ENCODE measurements around the gene SHC2.

SHC2 gene

GRCh38 chr19:480016-480855 lies 19.4 kb upstream of the SHC2 start:
- peak; percentile 82 for DNase-seq (ENCODE audit: extremely low spot score)
- ChIA-PET CTCF (no interaction called here), POLR2A (interaction anchor here (0.7 to 1.0 kb wide), 3 partner anchors 8 to 52 kb away, joined by 3 to 6 read pairs (median 5); partner anchors contain the start of gene CDC34)

GRCh38 chr19:478976-479375 lies 18.1 kb upstream of the SHC2 start:
- ChIA-PET POLR2A (interaction anchor here (1.1 kb wide), 1 partner anchor 19 kb away, joined by 4 read pairs; no protein-coding TSS in a partner anchor), CTCF (no interaction called here)
- TF ChIP-seq SUZ12 (IDR thresholded peaks at IDR 0.05) (no peak), ELF4 (IDR thresholded peaks at IDR 0.05) (no peak)
- DNase-seq (ENCODE audit: extremely low spot score) = no peak

More at GRCh38 chr19:480016-480855, 19.4 kb upstream of the SHC2 start:
- TF ChIP-seq PKNOX1 (IDR thresholded peaks at IDR 0.05) (peak; percentile 86), LEF1 (IDR thresholded peaks at IDR 0.05; ENCODE audit: borderline replicate concordance) (no peak), NFRKB (IDR thresholded peaks at IDR 0.05) (no peak), CTBP1 (IDR thresholded peaks at IDR 0.05; ENCODE audit: borderline replicate concordance) (peak; percentile 87), TARDBP (IDR thresholded peaks at IDR 0.05) (peak; percentile 63; the same call in 1 of the 2 replicates), SUZ12 (IDR thresholded peaks at IDR 0.05) (no peak), FOXA1 (IDR thresholded peaks at IDR 0.05) (no peak)

- TF ChIP-seq SP1 (IDR thresholded peaks at IDR 0.05) (no peak), ARNT (IDR thresholded peaks at IDR 0.05) (no peak), TARDBP (IDR thresholded peaks at IDR 0.05) (no peak), NFRKB (IDR thresholded peaks at IDR 0.05) (no peak), ELF4 (IDR thresholded peaks at IDR 0.05) (no peak), HDGF (IDR thresholded peaks at IDR 0.05; ENCODE audit: borderline replicate concordance) (no peak), FOXK2 (IDR thresholded peaks at IDR 0.05) (no peak), FOXM1 (IDR thresholded peaks at IDR 0.05; ENCODE audit: borderline replicate concordance) (no peak), ZNF384 (IDR thresholded peaks at IDR 0.05) (no peak), PKNOX1 (IDR thresholded peaks at IDR 0.05) (no peak), CTBP1 (IDR thresholded peaks at IDR 0.05; ENCODE audit: borderline replicate concordance) (no peak), L3MBTL2 (conservative IDR thresholded peaks at IDR 0.05) (no peak), LEF1 (IDR thresholded peaks at IDR 0.05; ENCODE audit: borderline replicate concordance) (no peak), FOXA1 (IDR thresholded peaks at IDR 0.05) (no peak), BHLHE40 (IDR thresholded peaks at IDR 0.05; ENCODE audit: borderline replicate concordance) (no peak), SUZ12 (IDR thresholded peaks at IDR 0.05) (no peak)
- DNase-seq (ENCODE audit: extremely low spot score) = no peak
- ChIA-PET POLR2A (interaction anchor here (1.1 to 1.6 kb wide), 2 partner anchors 7 to 19 kb away, joined by 3 to 4 read pairs; no protein-coding TSS in a partner anchor), CTCF (no interaction called here)
Observed at GRCh38 chr19:478236-478903, 17.5 kb upstream of the SHC2 start.

GRCh38 chr19:475360-475759 lies 14.5 kb upstream of the SHC2 start:
- ChIA-PET CTCF (no interaction called here), POLR2A (no interaction called here)
- TF ChIP-seq ARNT (IDR thresholded peaks at IDR 0.05) (no peak), ZNF384 (IDR thresholded peaks at IDR 0.05) (no peak), BHLHE40 (IDR thresholded peaks at IDR 0.05; ENCODE audit: borderline replicate concordance) (no peak), FOXK2 (IDR thresholded peaks at IDR 0.05) (no peak)
- DNase-seq (ENCODE audit: extremely low spot score) = no peak

- no peak for DNase-seq (ENCODE audit: extremely low spot score)
- ChIA-PET CTCF (interaction anchor here (0.6 kb wide), 1 partner anchor 12 kb away, joined by 4 read pairs; no protein-coding TSS in a partner anchor), POLR2A (no interaction called here)
- TF ChIP-seq SP1 (IDR thresholded peaks at IDR 0.05) = no peak
- TF ChIP-seq PKNOX1 (IDR thresholded peaks at IDR 0.05) = no peak
- no peak for TF ChIP-seq NFRKB (IDR thresholded peaks at IDR 0.05)
- TF ChIP-seq TARDBP (IDR thresholded peaks at IDR 0.05) = no peak
- no peak for TF ChIP-seq ARNT (IDR thresholded peaks at IDR 0.05)
- TF ChIP-seq HDGF (IDR thresholded peaks at IDR 0.05; ENCODE audit: borderline replicate concordance) = no peak
- no peak for TF ChIP-seq FOXK2 (IDR thresholded peaks at IDR 0.05)
- TF ChIP-seq SUZ12 (IDR thresholded peaks at IDR 0.05) = no peak
- TF ChIP-seq LEF1 (IDR thresholded peaks at IDR 0.05; ENCODE audit: borderline replicate concordance) = no peak
- TF ChIP-seq ELF4 (IDR thresholded peaks at IDR 0.05) = no peak
- no peak for TF ChIP-seq ZNF384 (IDR thresholded peaks at IDR 0.05)
Observed at GRCh38 chr19:474126-475078, 13.6 kb upstream of the SHC2 start.
